Frontal cortex (tissue), 4 donors: Measurements from ENCODE around the gene INSRR. TPM values are rescaled to one million over a fixed set of nuclear protein-coding genes. Genes with fewer than 3 reads are reported as not detected.

ENCODE experiments used
- DNase-seq, 2 donors: peaks; one replicate each; pipeline ENCODE4 v3.0.0; 2012; ENCODE audit warnings: low spot score in 2 of 2
- FAIRE-seq: peaks from 2 replicates; lab custom pipeline; 2012; peaks lifted over from hg19 to GRCh38; lab: Jason Lieb, UNC
- total RNA-seq: library from RNA; depleted of rRNA; stranded (reverse); fragments of >200 nt; gene quantifications from one replicate; pipeline ENCODE4 v1.2.3, GENCODE V29; 2014
- donor health status: control.
- donor health status: control.
- donor health status: control.

The INSRR gene
- total RNA-seq, 1 donor from 2014 or later = under 0.01 TPM

DNA sequence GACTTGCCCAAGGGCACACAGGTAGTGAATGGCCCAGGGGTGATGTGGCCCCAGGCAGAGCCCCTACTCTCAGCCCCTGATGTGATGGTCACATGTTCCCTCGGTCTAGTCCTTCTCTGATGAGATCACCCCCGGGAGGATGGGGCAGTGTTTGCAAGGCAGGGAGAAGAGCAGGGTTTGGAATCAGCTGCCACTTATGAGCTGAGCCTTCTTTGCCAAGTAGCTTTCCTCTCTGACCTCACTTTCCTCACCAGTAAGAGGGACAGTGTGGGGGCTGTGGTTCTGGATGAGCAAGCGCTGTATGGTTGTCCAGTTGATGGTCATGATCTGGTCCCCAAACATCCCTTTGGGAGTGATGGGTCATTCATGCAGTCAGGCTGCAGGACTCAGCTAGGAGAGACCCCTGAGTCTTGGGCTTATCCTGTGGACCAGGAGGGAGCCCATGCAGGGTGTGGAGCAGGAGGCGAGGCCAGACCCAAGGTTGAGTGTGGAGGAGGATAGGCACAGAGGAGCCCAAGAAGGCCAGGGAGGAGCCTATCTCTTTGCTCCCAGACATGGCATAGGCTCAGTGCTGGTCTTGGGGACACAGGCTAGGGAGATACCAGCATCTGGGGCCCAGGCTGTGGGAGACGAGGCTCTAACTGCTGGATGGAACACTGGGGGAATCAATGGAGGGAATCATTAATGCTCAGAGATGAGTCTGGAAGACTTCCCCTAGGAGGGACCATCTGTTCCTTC, 18.7 kb upstream of the INSRR start:
- FAIRE-seq = no peak
- DNase-seq = no peak

DNA sequence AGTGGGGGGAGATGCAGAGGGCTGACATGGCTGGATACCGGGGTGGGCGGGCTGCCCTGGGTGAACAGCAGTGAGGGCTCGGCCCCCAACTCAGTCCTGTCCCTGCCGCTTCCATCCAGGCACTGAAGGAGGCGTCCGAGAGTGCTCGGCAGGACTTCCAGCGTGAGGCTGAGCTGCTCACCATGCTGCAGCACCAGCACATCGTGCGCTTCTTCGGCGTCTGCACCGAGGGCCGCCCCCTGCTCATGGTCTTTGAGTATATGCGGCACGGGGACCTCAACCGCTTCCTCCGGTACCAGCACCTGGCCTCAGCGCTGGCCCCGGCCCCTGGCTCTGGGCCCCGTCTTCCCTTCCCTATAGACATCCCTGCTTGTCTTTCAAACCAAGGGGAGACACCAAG, 17.4 kb upstream of the INSRR start:
- DNase-seq (no peak), FAIRE-seq (no peak)

DNA sequence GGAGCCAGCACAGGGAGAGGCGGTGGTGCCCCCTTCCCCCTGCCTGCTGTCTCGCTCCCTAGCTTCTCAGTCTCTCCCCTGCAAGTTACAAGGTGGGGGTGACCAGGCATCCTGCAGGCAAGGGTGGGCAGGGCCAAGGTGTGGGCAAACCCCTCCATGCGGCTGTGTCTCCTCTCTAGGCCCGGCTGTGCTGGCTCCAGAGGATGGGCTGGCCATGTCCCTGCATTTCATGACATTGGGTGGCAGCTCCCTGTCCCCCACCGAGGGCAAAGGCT, 16.4 kb upstream of the INSRR start:
- FAIRE-seq = no peak

DNA sequence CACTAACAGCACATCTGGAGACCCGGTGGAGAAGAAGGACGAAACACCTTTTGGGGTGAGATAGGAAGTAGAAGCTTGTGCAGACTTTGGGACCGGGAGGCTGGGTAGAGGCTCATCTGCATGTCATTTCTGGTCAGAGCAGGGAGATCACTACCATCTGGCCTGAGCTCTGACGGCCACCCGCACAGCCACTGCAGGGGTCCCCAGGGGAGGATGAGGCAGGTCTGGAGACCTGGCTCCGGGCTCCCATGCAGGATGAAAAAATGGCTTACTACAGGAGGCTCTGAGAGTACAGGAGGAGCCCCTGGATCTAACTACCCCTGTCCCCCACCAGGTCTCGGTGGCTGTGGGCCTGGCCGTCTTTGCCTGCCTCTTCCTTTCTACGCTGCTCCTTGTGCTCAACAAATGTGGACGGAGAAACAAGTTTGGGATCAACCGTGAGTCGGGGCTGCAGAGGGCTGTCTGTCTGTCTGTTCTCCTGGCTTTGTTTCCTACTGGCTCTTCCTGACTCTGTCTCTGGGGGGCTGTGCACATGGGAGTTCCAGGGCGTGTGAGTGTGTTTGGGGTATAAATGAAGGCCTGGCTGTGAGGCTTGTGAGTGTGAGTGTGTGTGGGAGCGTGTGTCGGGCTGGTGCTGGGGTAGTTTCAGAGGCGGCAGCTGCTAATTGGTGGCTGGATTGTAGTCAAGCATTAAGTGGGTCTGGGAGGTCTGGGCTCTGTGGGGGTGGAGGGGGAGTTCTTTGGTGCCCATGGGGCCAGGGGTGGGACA, 15.8 kb upstream of the INSRR start:
- FAIRE-seq (no peak), DNase-seq (no peak)

More for the DNA sequence above, 16.4 kb upstream of the INSRR start:
- no peak for DNase-seq

DNA sequence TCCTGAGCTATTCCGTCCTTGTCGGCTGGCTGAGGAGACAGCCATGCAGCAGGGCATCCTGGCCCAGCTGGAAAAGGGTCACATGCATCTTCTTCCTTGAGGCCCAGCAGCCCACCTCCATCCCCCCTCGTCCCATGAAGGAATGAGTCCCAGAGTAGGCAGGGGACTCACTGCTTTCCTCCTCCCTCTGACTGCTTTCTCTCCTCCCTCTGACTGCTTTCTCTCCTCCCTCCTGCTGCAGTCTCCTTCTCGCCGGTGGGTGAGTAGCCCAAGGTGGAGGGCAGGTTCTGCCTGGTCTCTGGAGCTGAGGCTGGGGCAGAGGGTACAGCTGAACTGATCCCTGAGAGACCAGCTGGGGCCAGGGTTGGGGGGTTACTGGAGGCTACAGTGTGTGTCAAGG, 15.2 kb upstream of the INSRR start:
- no peak for DNase-seq
- FAIRE-seq = no peak

DNA sequence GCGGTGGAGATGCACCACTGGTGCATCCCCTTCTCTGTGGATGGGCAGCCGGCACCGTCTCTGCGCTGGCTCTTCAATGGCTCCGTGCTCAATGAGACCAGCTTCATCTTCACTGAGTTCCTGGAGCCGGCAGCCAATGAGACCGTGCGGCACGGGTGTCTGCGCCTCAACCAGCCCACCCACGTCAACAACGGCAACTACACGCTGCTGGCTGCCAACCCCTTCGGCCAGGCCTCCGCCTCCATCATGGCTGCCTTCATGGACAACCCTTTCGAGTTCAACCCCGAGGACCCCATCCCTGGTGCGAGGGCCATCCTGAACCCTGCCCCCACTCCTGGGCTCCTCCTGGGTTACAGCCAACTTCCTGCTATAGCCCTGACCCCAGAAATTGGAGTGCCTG, 14.7 kb upstream of the INSRR start:
- no peak for FAIRE-seq

DNA sequence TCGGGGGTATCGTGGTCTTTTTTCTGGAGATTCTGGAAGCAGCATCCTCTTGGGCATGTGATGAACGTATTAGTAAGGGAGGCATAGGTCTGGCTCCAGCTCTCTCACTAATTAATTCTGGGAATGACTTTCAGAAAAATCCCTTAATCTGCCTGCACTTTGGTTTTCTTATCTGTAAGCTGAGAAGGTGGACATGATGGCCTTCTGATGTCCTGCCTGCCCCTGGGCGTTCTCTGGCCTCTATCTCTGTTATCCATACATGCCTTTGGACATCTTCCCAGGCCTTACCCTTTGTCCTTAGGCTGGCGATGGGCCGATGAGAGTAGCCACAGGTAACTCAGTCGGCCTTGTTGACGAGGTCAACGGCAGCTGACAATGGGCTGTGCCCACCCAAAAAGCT, 10.5 kb upstream of the INSRR start:
- FAIRE-seq (no peak), DNase-seq (no peak)

More for the DNA sequence above, 14.7 kb upstream of the INSRR start:
- no peak for DNase-seq

DNA sequence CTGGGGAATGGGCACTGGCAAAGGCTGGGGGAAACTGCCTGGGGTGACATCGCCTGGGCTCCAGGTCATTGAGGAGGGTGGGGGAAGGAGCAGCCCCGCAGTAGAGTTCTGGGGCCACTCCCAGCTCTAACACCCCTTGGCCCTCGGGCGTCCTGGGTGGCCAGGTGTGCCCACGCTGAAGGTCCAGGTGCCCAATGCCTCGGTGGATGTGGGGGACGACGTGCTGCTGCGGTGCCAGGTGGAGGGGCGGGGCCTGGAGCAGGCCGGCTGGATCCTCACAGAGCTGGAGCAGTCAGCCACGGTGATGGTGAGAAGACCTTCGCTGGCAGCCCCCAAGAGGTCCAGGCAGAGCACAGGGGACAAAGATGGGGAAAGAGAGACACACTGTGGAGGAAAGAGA, 9.4 kb upstream of the INSRR start:
- FAIRE-seq (no peak), DNase-seq (no peak)

DNA sequence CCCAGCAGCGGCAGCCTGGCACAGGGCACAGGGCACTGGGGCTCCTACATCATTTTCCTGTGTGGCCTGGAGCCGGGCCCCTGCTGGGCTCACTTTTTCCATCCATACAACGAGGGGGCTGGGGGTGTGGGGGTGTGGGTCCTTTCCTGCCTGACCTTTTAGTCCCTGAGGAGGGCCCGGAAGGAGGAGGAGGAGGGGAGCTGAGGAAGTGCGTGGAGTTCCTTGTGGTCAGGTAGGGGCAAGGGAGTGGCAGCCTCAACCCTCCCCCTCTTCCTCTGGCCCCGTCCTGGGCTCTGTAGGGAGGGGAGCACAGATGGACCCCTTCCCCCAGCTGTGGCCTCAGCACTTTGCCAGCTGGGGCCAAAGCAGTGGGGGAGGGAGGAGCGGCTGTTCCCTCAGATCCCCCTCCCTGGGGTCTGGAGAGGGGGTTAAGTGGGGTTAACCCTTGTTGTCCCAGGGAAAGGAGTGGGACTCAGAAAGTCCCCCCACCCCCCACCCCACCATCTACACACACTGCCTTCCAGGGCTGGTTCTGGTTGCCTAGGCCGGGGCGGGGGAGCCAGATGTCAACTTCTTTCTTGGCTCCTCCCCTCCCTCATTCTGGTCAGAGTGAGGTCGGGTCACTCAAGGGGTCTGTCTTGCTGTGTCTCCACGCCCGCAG, 7.5 kb upstream of the INSRR start:
- FAIRE-seq (no peak), DNase-seq (no peak)

DNA sequence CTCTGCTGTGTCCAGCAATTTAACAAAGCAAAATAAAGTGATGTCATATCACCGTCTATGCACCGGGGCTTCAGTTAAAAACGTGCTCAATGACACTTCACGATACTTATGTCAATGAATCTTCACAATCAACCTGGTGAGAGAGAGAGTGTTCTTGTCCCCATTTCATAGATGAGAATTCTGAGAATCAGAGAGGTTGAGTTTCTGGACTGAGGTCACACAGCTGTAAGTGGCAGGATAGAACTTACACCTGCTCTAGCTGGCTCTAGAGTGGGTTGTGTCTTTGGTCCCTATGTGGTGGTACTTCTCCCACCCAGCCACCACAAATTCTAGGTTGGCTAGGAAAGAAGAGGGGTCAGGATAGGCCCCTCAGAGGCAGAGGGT, 6.9 kb upstream of the INSRR start:
- no peak for FAIRE-seq
- no peak for DNase-seq

DNA sequence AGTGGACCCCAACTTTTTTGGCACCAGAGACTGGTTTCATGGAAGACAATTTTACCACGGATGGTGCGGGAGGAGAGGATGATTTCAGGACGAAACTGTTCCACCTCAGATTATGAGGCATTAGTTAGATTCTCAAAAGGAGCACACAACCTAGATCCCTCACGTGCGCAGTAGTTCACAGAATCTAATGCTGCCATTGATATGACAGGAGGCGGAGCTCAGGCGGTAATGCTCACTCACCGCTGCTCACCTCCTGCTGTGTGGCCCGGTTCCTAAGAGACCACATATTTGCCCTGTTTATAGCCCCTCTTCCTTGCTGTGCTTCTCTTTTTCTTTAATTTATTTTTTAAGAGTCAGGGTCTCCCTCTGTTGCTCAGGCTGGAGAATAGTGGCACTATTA, 6.3 kb upstream of the INSRR start:
- FAIRE-seq (no peak), DNase-seq (no peak)

DNA sequence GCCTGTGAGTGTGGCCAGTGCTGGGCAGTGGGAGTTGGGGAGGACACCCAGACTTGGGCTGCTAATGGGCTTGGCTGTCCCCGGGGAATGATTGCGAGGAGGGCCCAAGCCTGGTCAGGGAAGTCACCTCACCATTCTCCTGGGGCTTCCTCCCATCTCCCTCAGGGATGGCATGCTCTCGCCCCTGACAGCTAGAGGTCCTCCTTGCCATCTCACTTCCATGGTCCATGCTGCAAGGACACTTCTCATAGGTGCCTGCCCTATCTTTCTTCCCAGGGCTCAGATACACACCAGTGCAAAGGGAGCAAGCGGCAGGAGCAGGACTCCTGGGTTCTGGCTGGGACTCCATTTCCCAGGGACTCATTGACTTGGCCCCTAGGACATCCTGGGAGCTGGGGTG, 5.9 kb upstream of the INSRR start:
- no peak for DNase-seq
- no peak for FAIRE-seq

DNA sequence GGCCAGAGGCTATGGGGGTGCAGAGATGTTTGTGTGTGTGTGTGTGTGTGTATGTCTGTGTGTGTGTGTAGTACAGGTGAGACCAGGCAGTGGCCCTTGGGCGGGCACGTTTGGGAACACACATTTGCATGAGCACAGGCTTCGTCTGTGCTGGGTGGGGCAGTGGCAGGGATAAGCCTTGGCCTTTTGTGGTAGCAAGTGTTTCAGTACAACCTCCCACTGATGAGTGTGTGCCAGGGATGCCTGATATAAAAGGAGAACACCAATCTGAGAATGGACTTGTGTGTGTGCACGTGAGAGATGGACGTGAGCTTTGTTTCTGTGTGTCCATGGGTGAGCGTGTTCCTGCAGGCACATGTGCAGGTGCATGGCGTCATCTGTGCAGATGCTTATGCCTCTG, 4.7 kb upstream of the INSRR start:
- DNase-seq = no peak
- FAIRE-seq = no peak

DNA sequence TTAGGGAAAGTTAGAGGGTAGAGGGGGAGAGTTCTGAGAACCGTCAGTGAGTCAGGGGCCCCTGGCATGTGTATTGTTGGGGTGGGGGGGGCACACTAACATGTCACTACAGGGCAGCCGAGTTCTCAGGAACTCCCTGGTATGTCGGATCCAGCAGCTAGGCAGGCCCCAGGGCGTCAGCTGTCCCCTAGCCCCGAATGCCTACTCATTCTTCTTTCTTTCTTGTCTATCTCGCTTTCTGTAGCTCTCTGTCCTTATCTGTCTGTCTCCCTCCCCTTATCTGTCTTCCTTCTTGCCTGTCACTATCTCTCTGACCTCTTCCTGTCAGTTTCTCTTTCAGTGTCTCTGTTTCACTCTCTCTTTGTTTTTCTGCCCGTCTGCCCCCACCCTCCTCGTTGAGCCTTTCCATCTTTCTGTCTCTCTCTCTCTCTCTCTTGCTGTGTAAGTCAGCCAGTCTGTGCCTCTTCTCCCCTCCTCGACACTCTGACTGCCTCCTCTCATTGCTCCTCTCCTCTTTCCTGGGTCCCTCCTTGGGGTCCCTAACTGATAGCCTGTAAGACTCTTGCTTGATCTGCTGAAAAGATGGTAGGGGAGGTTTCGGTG, 4.2 kb upstream of the INSRR start:
- DNase-seq = no peak
- FAIRE-seq = no peak

DNA sequence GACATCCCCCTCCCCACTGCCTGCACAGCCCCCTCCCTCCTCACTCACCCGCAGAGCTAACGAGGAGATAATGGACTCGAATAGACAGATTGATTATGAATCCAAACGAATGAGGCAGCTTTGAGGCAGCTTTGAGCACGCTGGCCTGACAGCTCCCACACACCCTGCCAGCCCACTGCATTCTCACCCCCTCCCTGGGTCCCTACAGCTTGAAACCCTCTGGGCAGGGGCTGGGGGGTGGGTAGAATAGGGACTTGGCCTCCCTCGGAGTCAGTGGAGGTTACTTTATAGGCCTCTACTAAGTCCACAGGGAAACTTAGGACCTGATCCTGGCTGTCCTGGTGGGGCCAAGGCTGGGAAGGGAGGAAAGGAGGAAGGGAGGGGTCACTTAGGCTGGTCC, 3.7 kb upstream of the INSRR start:
- no peak for DNase-seq
- no peak for FAIRE-seq

DNA sequence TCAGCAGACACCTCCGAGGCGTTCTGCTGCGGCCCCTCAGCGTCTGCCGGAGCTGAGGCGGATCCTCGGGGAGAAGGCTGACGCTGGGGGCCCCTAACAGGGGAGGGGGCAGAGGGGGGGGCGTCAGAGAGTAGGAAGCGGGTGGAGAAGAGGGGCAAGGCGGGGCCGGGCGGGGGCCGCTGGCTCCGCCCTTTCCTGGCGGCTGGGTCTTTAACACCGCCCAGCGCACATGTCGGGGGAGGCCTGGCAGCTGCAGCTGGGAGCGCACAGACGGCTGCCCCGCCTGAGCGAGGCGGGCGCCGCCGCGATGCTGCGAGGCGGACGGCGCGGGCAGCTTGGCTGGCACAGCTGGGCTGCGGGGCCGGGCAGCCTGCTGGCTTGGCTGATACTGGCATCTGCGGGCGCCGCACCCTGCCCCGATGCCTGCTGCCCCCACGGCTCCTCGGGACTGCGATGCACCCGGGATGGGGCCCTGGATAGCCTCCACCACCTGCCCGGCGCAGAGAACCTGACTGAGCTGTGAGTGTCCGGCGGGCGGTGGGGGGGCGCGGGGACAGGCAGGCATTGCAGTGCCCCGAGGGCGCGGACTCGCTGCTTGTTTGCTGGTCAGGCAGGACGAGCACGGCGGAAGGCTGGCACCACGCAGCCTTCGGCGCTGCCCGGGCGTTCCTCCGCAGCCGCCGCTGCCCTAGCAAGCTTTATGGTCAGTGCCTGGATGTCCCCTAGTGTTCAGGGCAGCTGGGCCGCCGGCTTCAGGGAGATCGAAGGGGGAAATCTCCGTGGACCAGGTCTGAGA, 1.9 kb upstream of the INSRR start, which contains the start of gene NTRK1:
Gene NTRK1, plus strand, starts transcription at position 238 of the 796 bp plus-strand sequence. Its CDS starts 70 bp downstream, at position 308.
- FAIRE-seq (no peak), DNase-seq (peak; percentile 73 to 76)

DNA sequence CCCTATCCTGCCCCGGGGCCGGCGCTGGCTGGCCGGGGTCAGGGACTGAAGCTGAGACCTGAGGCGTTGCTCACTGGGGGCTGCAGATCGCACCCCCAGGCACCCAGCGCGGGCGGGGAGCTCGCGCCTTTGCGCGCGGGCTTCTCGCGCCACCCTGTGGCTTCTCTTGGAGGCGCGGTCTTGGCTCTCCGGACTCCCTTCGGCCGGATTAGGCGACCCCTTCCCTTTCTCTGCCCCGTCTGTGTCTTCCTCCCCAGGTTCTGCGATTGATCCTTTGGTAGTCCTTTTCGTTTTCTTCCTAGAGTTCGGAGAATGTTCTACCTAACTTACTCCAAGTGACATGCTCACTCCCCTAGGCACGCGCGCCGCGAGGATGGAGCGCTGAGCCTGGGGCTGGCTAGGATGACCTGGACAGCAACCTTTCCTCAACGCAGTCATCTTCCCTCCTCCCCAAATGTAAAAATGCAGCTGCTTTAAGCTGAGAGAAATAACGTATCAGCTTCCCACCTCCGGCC, 1.3 kb upstream of the INSRR start:
- FAIRE-seq (no peak), DNase-seq (peak; percentile 80 to 82)

DNA sequence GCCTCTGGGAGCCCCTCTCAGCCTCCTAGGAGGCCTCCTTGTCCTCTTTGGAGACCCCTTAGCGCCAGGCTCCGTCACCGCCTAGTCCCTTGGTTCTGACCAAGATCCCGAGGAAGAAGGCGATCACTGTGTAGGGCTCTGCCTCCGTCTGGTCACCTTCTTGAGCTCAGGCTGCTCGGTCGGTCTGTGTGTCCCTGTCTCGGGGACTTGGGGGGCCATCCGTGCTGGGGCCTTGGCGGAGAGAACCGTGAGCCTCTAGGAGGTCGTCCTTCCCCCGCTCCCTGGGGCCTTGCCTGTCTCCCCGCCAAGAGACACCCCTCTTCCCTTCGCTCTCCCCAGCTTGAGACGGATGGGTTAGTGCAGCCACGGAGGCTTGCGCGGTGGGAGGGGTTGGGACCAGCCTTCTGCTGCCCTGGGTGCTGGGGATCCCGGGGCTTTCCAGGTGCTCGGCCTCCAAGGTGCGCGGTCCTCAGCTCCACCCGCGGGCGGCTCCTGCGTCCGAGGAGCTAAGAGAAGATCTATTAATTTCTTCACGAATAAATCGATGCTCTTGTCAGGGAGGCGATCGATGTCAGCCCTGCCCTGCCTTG, 701 bp upstream of the INSRR start:
- FAIRE-seq (no peak), DNase-seq (peak; percentile 42 to 51)

DNA sequence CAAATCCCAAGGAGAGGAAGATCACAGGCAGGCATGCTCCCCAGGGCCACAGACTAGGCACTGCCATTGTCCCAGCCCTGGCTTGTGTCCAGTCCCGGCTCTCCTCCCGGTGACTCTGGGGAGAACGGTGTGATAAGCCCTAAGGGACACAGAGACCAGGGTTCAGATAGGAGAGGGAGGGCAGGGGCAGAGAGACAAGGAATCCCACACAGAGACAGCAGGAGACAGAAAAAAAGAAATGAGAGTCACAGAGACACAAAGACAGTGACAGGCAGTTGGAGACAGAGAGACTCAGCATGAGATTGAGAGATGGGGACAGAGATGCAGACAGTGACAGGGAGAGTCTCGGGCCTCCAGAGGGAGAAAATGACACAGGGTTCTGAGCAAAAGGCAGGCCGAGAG, 361 bp downstream of the INSRR start:
- FAIRE-seq = no peak
- DNase-seq = no peak
